AG04450 (cell line): ENCODE data around the gene HDDC3. TPM values are rescaled to one million over a fixed set of nuclear protein-coding genes. Genes with fewer than 3 reads are reported as not detected.
"Not testable (repeated sequence)": the region's sequence is repeated elsewhere in the genome, so short reads cannot be mapped to it uniquely, and the experiment has no call there.

ENCODE experiments used
- CTCF ChIA-PET: fragments of 300-600, 350-600 bp; formaldehyde crosslinking; extraction: SDS; loops from one replicate; lab custom pipeline; 2022; ENCODE audit warnings: antibody characterized with exemption, inconsistent platforms; lab: Charles Lee
- POLR2A ChIA-PET: fragments of 350-600 bp; formaldehyde crosslinking; extraction: SDS; loops from one replicate; lab custom pipeline; 2021; ENCODE audit warnings: antibody characterized with exemption, inconsistent platforms; lab: Yijun Ruan, JAX
- DNase-seq: peaks from one replicate; pipeline ENCODE4 v3.0.0-alpha.2; 2011; ENCODE audit warnings: low read depth, low spot score
- H3K27ac ChIP-seq: one replicate; pipeline ENCODE4 v1.5.1; 2012; ENCODE audit warnings: low read depth, low read length, control low read depth
- H3K27me3 ChIP-seq: one replicate; pipeline ENCODE4 v1.6.0; 2012; ENCODE audit warnings: low read length; ENCODE audit not compliant: control insufficient read depth, insufficient read depth
- H3K4me3 ChIP-seq: 2 replicates; pipeline ENCODE4 v1.5.1; 2011; ENCODE audit warnings: mild to moderate bottlenecking, low read depth, low read length, control low read depth
- H3K9me3 ChIP-seq: 2 replicates; pipeline ENCODE4 v1.5.1; 2012; ENCODE audit warnings: low read length; ENCODE audit not compliant: control insufficient read depth, insufficient read depth
- CTCF ChIP-seq: IDR thresholded peaks from 2 replicates; pipeline ENCODE4 v1.5.1; 2011; ENCODE audit warnings: low read depth, low read length, control low read depth, inconsistent platforms
- polyA plus RNA-seq: library from polyadenylated mRNA; depleted of rRNA; stranded (reverse); fragments of >200 nt; gene quantifications from 2 replicates; pipeline ENCODE4 v1.2.3, GENCODE V29; 2011

Gene HDDC3
- polyA plus RNA-seq, 1 experiment = 10.3 TPM

GRCh38 chr15:90931575-90931827 lies 848 bp downstream of the HDDC3 start:
- ChIA-PET POLR2A (interaction anchor here (0.6 to 1.0 kb wide), 2 partner anchors 10 to 118 kb away, joined by 3 read pairs; no protein-coding TSS in a partner anchor), CTCF (interaction anchor here (0.6 to 7.4 kb wide), 16 partner anchors 9 to 606 kb away, joined by 3 to 98 read pairs (median 6); partner anchors contain the start of genes BLM, FES and MAN2A2)
- no peak for DNase-seq

GRCh38 chr15:90930861-90931574 lies 1.3 kb downstream of the HDDC3 start:
- CTCF ChIA-PET = interaction anchor here (0.7 to 7.4 kb wide), 11 partner anchors 9 to 606 kb away, joined by 3 to 98 read pairs (median 4); partner anchors contain the start of genes BLM and MAN2A2
- no peak for TF ChIP-seq CTCF
- H3K27ac ChIP-seq = no peak overlapping the region

More at GRCh38 chr15:90931575-90931827, 848 bp downstream of the HDDC3 start:
- H3K27ac ChIP-seq = no peak overlapping the region
- H3K4me3 ChIP-seq = peak overlapping the region; percentile 91
- TF ChIP-seq CTCF = no peak
- no peaks in the 10 kb centered on the region for H3K27me3 ChIP-seq
- no peaks in the 10 kb centered on the region; the same call in 1 of the 2 replicates for H3K9me3 ChIP-seq

GRCh38 chr15:90929246-90930019 lies 2.9 kb downstream of the HDDC3 start:
- Histone ChIP-seq H3K4me3 (peak overlapping the region; percentile 66), H3K9me3 (no peaks in the 10 kb centered on the region), H3K27me3 (no peaks in the 10 kb centered on the region), H3K27ac (peak overlapping the region; percentile 33)
- ChIA-PET CTCF (interaction anchor here (0.6 to 7.4 kb wide), 3 partner anchors 26 to 32 kb away, joined by 3 to 98 read pairs (median 18); partner anchors contain the start of gene MAN2A2), POLR2A (no interaction called here)
- no peak for DNase-seq
- TF ChIP-seq CTCF = no peak

More at GRCh38 chr15:90930861-90931574, 1.3 kb downstream of the HDDC3 start:
- H3K9me3 ChIP-seq = no peaks in the 10 kb centered on the region; the same call in 1 of the 2 replicates
- POLR2A ChIA-PET = interaction anchor here (0.6 to 1.0 kb wide), 2 partner anchors 9 to 119 kb away, joined by 3 read pairs; no protein-coding TSS in a partner anchor
- no peaks in the 10 kb centered on the region for H3K27me3 ChIP-seq
- no peak for DNase-seq
- H3K4me3 ChIP-seq = peak overlapping the region; percentile 66

GRCh38 chr15:90928106-90928505 lies 4.2 kb downstream of the HDDC3 start:
- H3K27ac ChIP-seq, CTCF ChIA-PET, H3K4me3 ChIP-seq, H3K27me3 ChIP-seq, H3K9me3 ChIP-seq, DNase-seq, POLR2A ChIA-PET: not testable (repeated sequence)

- DNase-seq, H3K27me3 ChIP-seq, H3K27ac ChIP-seq, H3K9me3 ChIP-seq, H3K4me3 ChIP-seq, POLR2A ChIA-PET: not testable (repeated sequence)
- CTCF ChIA-PET = interaction anchor here (0.7 to 2.5 kb wide), 3 partner anchors 7 to 112 kb away, joined by 5 to 17 read pairs (median 11); partner anchors contain the start of gene UNC45A
Observed at GRCh38 chr15:90926766-90927165, 5.6 kb downstream of the HDDC3 start.
